Transverse colon (tissue), 4 donors: ENCODE results near the gene AASDH.

ENCODE experiments used
- EP300 ChIP-seq: sonication (generic); formaldehyde crosslinking; IDR thresholded peaks from one replicate; pipeline ENCODE4 v1.6.1; 2017; ENCODE audit warnings: antibody characterized with exemption, low read depth
- POLR2A ChIP-seq: fragments of 450-650 bp; IDR thresholded peaks from one replicate; pipeline ENCODE4 v1.6.1; 2016; ENCODE audit warnings: antibody characterized with exemption, mild to moderate bottlenecking, moderate library complexity
- POLR2AphosphoS5 ChIP-seq, 3 donors: sonication (generic); formaldehyde crosslinking; IDR thresholded peaks; one replicate each; pipeline ENCODE4 v1.6.1; 2016; ENCODE audit warnings: antibody characterized with exemption in 3 of 3
- TF ChIP-seq, protein P1 (sequence below), 5 experiments: fragments of 200-600 bp in 3 of 5; fragments of 450-650 bp in 2 of 5; sonication (generic) in 3 of 5; IDR thresholded peaks; 1 replicate in 2 of 5; 2 replicates in 3 of 5; pipeline ENCODE4 v1.5.1; 2016 to 2017; ENCODE audit warnings: antibody characterized with exemption in 5 of 5, inconsistent platforms in 3 of 5, mild to moderate bottlenecking in 2 of 5, moderate library complexity in 1 of 5

DNA sequence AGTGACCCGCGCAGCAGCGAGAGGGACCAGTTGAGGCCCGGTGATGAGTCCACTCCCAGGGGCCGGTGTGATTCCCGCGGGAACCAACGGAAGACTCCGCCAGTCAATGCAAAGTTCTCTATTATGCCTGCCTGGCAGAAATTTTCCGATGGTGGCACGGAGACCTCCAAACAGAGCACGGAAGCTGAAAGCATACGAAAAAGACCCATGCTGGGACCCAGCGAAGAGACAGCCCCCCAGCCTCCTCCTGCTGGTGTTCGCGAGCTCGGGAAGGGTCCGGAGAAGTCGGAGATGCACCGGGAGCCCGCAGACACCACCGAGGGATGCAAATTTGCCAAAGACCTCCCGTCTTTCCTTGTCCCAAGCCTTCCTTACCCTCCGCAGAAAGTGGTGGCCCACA is 71.7 kb downstream of the AASDH start:
- TF ChIP-seq POLR2A (no peak), EP300 (no peak), POLR2AphosphoS5 (IDR thresholded peaks at IDR 0.05) (no peak)
- TF ChIP-seq, protein P1, sequence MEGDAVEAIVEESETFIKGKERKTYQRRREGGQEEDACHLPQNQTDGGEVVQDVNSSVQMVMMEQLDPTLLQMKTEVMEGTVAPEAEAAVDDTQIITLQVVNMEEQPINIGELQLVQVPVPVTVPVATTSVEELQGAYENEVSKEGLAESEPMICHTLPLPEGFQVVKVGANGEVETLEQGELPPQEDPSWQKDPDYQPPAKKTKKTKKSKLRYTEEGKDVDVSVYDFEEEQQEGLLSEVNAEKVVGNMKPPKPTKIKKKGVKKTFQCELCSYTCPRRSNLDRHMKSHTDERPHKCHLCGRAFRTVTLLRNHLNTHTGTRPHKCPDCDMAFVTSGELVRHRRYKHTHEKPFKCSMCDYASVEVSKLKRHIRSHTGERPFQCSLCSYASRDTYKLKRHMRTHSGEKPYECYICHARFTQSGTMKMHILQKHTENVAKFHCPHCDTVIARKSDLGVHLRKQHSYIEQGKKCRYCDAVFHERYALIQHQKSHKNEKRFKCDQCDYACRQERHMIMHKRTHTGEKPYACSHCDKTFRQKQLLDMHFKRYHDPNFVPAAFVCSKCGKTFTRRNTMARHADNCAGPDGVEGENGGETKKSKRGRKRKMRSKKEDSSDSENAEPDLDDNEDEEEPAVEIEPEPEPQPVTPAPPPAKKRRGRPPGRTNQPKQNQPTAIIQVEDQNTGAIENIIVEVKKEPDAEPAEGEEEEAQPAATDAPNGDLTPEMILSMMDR (IDR thresholded peaks at IDR 0.05), result no peak
